Upper lobe of right lung (tissue), 1 donor: ENCODE results near the gene CDHR2. TPM values are rescaled to one million over a fixed set of nuclear protein-coding genes. Genes with fewer than 3 reads are reported as not detected.
"Not testable (repeated sequence)": the region's sequence is repeated elsewhere in the genome, so short reads cannot be mapped to it uniquely, and the experiment has no call there.

Source experiments
- ATAC-seq: fragments of 200-7000 bp; cut with Tn5 transposase; one replicate; pipeline ENCODE4 v1.9.1; 2020; ENCODE audit warnings: mild to moderate bottlenecking, moderate library complexity
- DNase-seq: peaks from one replicate; pipeline ENCODE4 v3.0.0-alpha.2; 2020
- H3K27ac ChIP-seq: fragments of 200-600 bp; one replicate; pipeline ENCODE4 v1.8.0; 2022
- H3K27me3 ChIP-seq: fragments of 200-600 bp; one replicate; pipeline ENCODE4 v1.8.0; 2022; ENCODE audit warnings: mild to moderate bottlenecking
- H3K36me3 ChIP-seq: fragments of 200-600 bp; one replicate; pipeline ENCODE4 v1.8.0; 2022
- H3K4me1 ChIP-seq: fragments of 200-600 bp; one replicate; pipeline ENCODE4 v1.8.0; 2022
- H3K4me3 ChIP-seq: fragments of 200-600 bp; one replicate; pipeline ENCODE4 v1.8.0; 2022; ENCODE audit warnings: mild to moderate bottlenecking
- H3K9me3 ChIP-seq: fragments of 200-600 bp; one replicate; pipeline ENCODE4 v1.8.0; 2022
- intact Hi-C: fragments of 100-400 bp; cut with DNase I; formaldehyde crosslinking; loops from one replicate; pipeline ENCODE4 v1.11.0; 2022
- total RNA-seq: library from RNA; stranded (reverse); fragmentation: NEBNext Ultra II Directional; extraction: Animal tissue kit (Norgen Biotek cat#: 25700); gene quantifications from one replicate; pipeline ENCODE4 v1.2.1, GENCODE V29; 2021
- TF ChIP-seq, protein P1 (sequence below): fragments of 200-600 bp; IDR thresholded peaks from one replicate; pipeline ENCODE4 v1.8.0; 2022; ENCODE audit warnings: antibody characterized with exemption
- donor health status: DM: no; HTN: yes; CAD: no; lungs with severe emphysema.

The CDHR2 gene
- total RNA-seq, 1 donor from 2014 or later: 0.35 TPM

DNA sequence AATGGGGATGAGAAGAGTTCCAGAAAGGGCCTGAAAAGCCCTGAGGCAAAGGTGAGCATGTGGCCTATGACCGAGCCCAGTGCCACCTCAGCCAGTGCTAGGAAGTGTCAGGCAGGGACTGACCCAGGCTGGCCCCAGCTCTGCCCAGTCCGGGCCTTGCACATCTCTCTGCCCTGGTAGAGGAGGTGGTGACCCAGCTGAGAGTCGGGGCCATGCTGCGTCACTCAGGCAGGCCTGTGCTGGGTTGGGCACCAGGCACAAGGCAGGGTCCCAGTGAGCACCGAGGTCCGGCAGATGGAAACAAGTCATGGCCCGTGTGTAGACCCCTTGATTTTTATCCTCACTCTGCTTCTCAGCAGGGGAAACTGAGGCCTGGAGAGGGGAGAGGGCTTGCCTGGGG is 729 bp downstream of the CDHR2 start:
- Histone ChIP-seq H3K4me3 (no peak overlapping the region), H3K36me3 (no peaks in the 10 kb centered on the region)

DNA sequence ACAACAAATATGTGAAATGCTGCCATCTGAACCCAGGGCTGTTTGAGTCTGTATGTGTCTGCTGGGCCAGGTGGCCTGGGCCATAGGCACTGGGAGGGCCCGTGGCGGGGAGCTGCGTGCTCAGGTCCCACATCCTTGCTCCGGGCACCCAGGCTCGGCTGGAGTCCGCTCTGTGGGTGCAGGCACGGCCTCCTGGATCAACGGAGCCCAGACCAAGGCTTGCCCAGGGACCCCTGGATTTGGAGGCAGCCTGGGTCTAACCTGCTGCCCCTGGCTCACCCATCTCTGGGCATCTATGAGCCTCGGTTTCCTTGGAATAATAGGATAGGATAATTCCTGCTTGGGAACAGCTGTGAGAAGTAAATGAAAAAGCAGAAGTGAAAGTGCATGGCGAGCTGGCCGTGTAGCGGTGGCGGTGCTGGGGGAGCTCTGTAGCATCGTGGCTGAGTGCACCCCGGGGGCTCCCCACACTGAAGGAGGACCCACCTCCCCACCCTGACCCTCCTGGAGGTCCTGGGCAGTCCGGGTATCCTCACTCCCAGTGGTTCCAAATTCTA is 1.2 kb downstream of the CDHR2 start:
- H3K36me3 ChIP-seq: no peaks in the 10 kb centered on the region
- no peak for DNase-seq
- TF ChIP-seq, protein P1, sequence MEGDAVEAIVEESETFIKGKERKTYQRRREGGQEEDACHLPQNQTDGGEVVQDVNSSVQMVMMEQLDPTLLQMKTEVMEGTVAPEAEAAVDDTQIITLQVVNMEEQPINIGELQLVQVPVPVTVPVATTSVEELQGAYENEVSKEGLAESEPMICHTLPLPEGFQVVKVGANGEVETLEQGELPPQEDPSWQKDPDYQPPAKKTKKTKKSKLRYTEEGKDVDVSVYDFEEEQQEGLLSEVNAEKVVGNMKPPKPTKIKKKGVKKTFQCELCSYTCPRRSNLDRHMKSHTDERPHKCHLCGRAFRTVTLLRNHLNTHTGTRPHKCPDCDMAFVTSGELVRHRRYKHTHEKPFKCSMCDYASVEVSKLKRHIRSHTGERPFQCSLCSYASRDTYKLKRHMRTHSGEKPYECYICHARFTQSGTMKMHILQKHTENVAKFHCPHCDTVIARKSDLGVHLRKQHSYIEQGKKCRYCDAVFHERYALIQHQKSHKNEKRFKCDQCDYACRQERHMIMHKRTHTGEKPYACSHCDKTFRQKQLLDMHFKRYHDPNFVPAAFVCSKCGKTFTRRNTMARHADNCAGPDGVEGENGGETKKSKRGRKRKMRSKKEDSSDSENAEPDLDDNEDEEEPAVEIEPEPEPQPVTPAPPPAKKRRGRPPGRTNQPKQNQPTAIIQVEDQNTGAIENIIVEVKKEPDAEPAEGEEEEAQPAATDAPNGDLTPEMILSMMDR: no peak
- H3K4me3 ChIP-seq: no peak overlapping the region
- peaks cover 13% of the 10 kb centered on the region for H3K27me3 ChIP-seq
- H3K4me1 ChIP-seq: no peaks in the 10 kb centered on the region
- H3K9me3 ChIP-seq: no peaks in the 10 kb centered on the region
- intact Hi-C loops: no loop called here
- ATAC-seq: peak; percentile 20
- H3K27ac ChIP-seq: no peak overlapping the region

More for the DNA sequence above, 729 bp downstream of the CDHR2 start:
- TF ChIP-seq, protein P1: no peak
- no peak for ATAC-seq
- intact Hi-C loops: no loop called here
- no peak overlapping the region for H3K27ac ChIP-seq
- DNase-seq: no peak
- H3K4me1 ChIP-seq: no peaks in the 10 kb centered on the region
- H3K27me3 ChIP-seq: peaks cover 13% of the 10 kb centered on the region
- H3K9me3 ChIP-seq: no peaks in the 10 kb centered on the region

DNA sequence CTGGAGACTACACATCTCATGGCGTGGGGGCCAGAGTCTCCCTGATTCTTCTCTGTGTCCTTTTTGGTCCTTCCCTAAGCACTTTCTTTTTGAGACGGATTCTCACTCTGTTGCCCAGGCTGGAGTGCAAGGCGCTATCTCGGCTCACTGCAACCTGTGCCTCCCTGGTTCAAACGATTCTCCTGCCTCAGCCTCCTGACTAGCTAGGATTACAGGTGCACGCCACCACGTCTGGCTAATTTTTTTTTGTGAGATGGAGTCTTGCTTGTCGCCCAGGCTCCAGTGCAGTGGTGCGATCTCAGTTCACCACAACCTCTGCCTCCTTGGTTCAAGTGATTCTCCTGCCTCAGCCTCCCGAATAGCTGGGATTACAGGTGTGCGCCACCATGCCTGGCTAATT is 1.8 kb downstream of the CDHR2 start:
- H3K27me3 ChIP-seq: peaks cover 13% of the 10 kb centered on the region
- H3K4me1 ChIP-seq, H3K27ac ChIP-seq, H3K36me3 ChIP-seq, intact Hi-C loops, DNase-seq, H3K4me3 ChIP-seq, ATAC-seq, H3K9me3 ChIP-seq: not testable (repeated sequence)

DNA sequence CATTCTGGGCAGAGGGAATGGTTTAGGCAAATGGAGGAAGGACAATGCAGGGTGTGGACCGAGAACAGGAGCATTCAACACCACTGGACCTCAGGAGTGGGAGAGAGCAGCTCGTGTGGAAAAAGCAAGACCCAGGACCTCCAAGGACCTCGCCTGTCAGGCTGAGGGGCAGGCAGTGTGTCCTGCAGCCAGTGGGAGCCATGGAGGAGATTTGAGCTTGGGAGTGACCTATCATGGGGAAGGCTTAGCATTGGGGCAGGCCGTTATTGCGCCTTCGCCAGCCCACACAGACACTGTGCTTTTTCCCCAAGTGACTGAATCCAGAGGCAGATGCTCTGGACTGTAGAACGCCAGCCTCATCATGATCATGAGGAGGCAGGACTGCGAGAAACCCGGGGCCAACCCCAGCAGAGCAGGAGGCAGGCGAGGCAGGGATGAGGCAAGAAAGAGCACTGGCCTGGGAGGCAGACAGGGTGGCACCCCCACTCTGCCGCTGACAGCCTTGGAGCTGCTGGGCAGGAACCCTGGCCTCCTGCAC is 3.3 kb downstream of the CDHR2 start:
- Histone ChIP-seq H3K4me1 (no peaks in the 10 kb centered on the region), H3K27ac (no peak overlapping the region), H3K9me3 (no peaks in the 10 kb centered on the region), H3K27me3 (peaks cover 13% of the 10 kb centered on the region), H3K36me3 (no peaks in the 10 kb centered on the region), H3K4me3 (no peak overlapping the region)
- intact Hi-C loops: no loop called here
- DNase-seq (no peak), ATAC-seq (no peak)
- TF ChIP-seq, protein P1: no peak

DNA sequence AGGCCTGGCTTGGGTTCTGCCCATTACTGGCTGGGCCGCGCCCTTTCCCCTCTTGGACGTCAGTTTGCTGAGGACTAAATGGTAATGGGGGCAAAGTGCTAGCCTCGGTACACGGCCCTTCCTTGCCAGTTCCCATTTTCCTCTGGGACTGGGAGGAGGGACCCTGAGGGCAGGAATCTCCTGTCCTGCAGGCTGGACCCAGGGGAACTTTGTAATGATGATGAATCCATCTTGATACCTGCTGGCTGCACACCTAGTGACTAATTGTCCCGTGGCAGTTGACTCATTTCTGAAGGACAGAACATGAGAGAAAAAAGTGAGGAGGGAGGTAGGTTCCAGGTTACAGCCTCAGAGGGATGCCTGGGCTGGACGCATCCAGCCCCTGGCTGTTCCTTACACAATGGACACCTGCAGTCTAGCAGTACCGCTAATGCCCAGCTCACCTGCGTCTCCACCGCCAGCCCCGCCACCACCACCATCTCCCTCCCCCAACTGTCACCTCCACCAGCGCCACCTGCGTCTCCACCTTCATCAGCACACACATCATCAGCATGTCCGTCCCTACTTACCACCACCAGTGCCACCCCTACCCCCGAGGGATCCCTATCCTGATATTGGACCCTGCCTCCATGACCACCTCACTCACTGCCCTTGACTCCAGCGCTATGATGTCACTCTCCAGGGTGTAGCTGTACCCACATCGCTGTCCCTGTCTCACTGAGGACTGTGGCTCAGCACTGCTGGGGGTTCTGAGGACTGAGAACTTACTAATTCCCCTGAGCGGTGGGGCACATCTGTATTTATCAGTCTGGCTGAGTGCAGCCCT is 4.3 kb downstream of the CDHR2 start:
- ATAC-seq (no peak), DNase-seq (no peak)
- Histone ChIP-seq H3K27me3 (peaks cover 13% of the 10 kb centered on the region), H3K4me3 (no peak overlapping the region), H3K36me3 (no peaks in the 10 kb centered on the region), H3K4me1 (no peaks in the 10 kb centered on the region), H3K9me3 (no peaks in the 10 kb centered on the region), H3K27ac (no peak overlapping the region)
- intact Hi-C loops: no loop called here
- TF ChIP-seq, protein P1: no peak

DNA sequence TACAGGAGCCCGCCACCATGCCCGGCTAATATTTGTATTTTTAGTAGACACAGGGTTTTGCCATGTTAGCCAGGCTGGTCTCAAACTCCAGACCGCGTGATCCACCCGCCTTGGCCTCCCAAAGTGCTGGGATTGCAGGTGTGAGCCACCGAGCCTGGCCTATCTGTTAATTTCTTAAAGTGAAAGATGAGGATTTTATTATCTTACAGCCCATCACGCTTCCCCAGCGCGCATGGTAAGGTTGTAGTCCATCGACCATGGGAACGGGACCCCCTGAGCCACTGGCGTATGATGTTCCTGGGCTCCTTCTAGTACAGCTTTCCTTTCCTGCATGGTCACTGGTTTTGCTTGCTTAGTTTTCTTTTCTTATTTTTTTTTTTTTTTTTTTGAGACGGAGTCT is 8.7 kb downstream of the CDHR2 start:
- Histone ChIP-seq H3K4me1 (no peaks in the 10 kb centered on the region), H3K9me3 (no peaks in the 10 kb centered on the region), H3K27ac (no peak overlapping the region), H3K36me3 (no peaks in the 10 kb centered on the region), H3K4me3 (no peak overlapping the region), H3K27me3 (peaks cover 14% of the 10 kb centered on the region)
- TF ChIP-seq, protein P1: no peak
- ATAC-seq: no peak
- intact Hi-C loops: no loop called here
- no peak for DNase-seq
